HCT116 (cell line): ENCODE results near the gene LYPD4. TPM values are rescaled to one million over a fixed set of nuclear protein-coding genes. Genes with fewer than 3 reads are reported as not detected.

ENCODE experiments used
- ATAC-seq: fragments of 200-7000 bp; cut with Tn5 transposase; 2 replicates; pipeline ENCODE4 v1.9.1; 2020; ENCODE audit warnings: mild to moderate bottlenecking, moderate library complexity
- BruUV-seq: library from RNA; stranded (reverse); fragments of 400-500 nt; replicated peaks from 2 replicates; lab custom pipeline; 2021; lab: Mats Ljungman, UMichigan
- CTCF ChIA-PET: fragments of 300-600 bp; sonication (Branson Sonifier 250); formaldehyde crosslinking; loops from one replicate; lab custom pipeline; 2021; ENCODE audit warnings: antibody characterized with exemption; lab: Charles Lee
- POLR2A ChIA-PET: fragments of 300-600, 350-600 bp; sonication (Branson Sonifier 250); formaldehyde crosslinking; loops from one replicate; lab custom pipeline; 2021; ENCODE audit warnings: antibody characterized with exemption; lab: Charles Lee
- RAD21 ChIA-PET, 2 experiments: fragments of 300-600 bp; sonication (Branson Sonifier 250); formaldehyde crosslinking; loops; one replicate each; lab custom pipeline; 2023; ENCODE audit warnings: low total read pairs in 2 of 2; ENCODE audit not compliant: uncharacterized antibody in 2 of 2, unreplicated experiment in 2 of 2, low non-redundant PET in 1 of 2; lab: Charles Lee
- DNase-seq: peaks from one replicate; pipeline ENCODE4 v3.0.0-alpha.2; 2010; ENCODE audit warnings: low read depth, low spot score
- H2AFZ ChIP-seq: fragments of 200-600 bp; shearing (Covaris generic), sonication (generic); 2 replicates; pipeline ENCODE4 v1.6.1; 2017; ENCODE audit warnings: low read depth, mixed run types, mixed read lengths, antibody characterized with exemption, low read length; ENCODE audit not compliant: poor library complexity, severe bottlenecking
- H3K27ac ChIP-seq: 2 replicates; pipeline ENCODE4 v1.5.1; 2012; ENCODE audit warnings: low read depth, low read length
- H3K27me3 ChIP-seq: fragments of 200-600 bp; sonication (generic); 2 replicates; pipeline ENCODE4 v1.6.1; 2016; ENCODE audit warnings: mixed run types, low read length, mixed read lengths; ENCODE audit not compliant: insufficient read depth
- H3K36me3 ChIP-seq, 2 experiments: fragments of 200-500 bp in 1 of 2; fragments of 200-600 bp in 1 of 2; sonication (Bioruptor generic) in 1 of 2; sonication (generic) in 1 of 2; 2 replicates each; pipeline versions ENCODE4 v1.5.1 to v1.6.1; 2014 to 2016; ENCODE audit warnings: low read length in 2 of 2, inconsistent platforms in 1 of 2, mixed read lengths in 1 of 2, mixed run types in 1 of 2; ENCODE audit not compliant: insufficient read depth in 2 of 2, control insufficient read depth in 1 of 2
- H3K4me1 ChIP-seq, 2 experiments: fragments of 200-600 bp in 1 of 2; sonication (generic) in 1 of 2; 2 replicates each; pipeline versions ENCODE4 v1.5.1 to v1.6.1; 2012 to 2017; ENCODE audit warnings: low read length in 2 of 2, inconsistent platforms in 1 of 2, mild to moderate bottlenecking in 1 of 2, mixed read lengths in 1 of 2, mixed run types in 1 of 2, moderate library complexity in 1 of 2; ENCODE audit not compliant: insufficient read depth in 2 of 2, control insufficient read depth in 1 of 2
- H3K4me2 ChIP-seq: fragments of 200-600 bp; sonication (generic); 2 replicates; pipeline ENCODE4 v1.6.1; 2017; ENCODE audit warnings: mixed run types, low read length, mixed read lengths
- H3K4me3 ChIP-seq, 2 experiments: fragments of 200-600 bp in 1 of 2; sonication (generic) in 1 of 2; replicated peaks in 1 of 2; 2 replicates each; pipeline ENCODE4 v1.5.1; 2011 to 2016; ENCODE audit warnings: low read length in 2 of 2, control low read depth in 1 of 2, low read depth in 1 of 2, mild to moderate bottlenecking in 1 of 2, mixed read lengths in 1 of 2, mixed run types in 1 of 2
- H3K79me2 ChIP-seq: fragments of 200-600 bp; sonication (generic); 2 replicates; pipeline ENCODE4 v1.6.1; 2017; ENCODE audit warnings: mild to moderate bottlenecking, mixed run types, low read length, moderate library complexity, mixed read lengths; ENCODE audit not compliant: insufficient read depth
- H3K9ac ChIP-seq: fragments of 200-600 bp; sonication (generic); 2 replicates; pipeline ENCODE4 v1.6.1; 2016; ENCODE audit warnings: low read length, mixed read lengths
- H3K9me2 ChIP-seq: fragments of 200-600 bp; sonication (generic), shearing (Covaris generic); 2 replicates; pipeline ENCODE4 v1.6.1; 2017; ENCODE audit warnings: mixed run types, mild to moderate bottlenecking, moderate library complexity; ENCODE audit not compliant: insufficient read depth
- H3K9me3 ChIP-seq, 2 experiments: fragments of 200-500 bp in 1 of 2; fragments of 200-600 bp in 1 of 2; sonication (Bioruptor generic) in 1 of 2; sonication (generic) in 1 of 2; 2 replicates each; pipeline ENCODE4 v1.6.1; 2014 to 2017; ENCODE audit warnings: low read length in 2 of 2, mixed read lengths in 2 of 2, inconsistent platforms in 1 of 2, low read depth in 1 of 2, mild to moderate bottlenecking in 1 of 2, mixed run types in 1 of 2, moderate library complexity in 1 of 2; ENCODE audit not compliant: control insufficient read depth in 1 of 2, insufficient read depth in 1 of 2
- H4K20me1 ChIP-seq: fragments of 200-600 bp; sonication (generic), shearing (Covaris generic); 2 replicates; pipeline ENCODE4 v1.6.1; 2017; ENCODE audit warnings: mixed run types, mild to moderate bottlenecking, moderate library complexity; ENCODE audit not compliant: insufficient read depth
- ATF3 ChIP-seq: IDR thresholded peaks from 2 replicates; pipeline ENCODE4 v1.6.1; 2012
- CEBPB ChIP-seq: IDR thresholded peaks from 2 replicates; pipeline ENCODE4 v1.6.1; 2012; ENCODE audit warnings: low read depth
- CTCF ChIP-seq, 3 experiments: fragments of 200-600 bp in 1 of 3; sonication (generic) in 1 of 3; IDR thresholded peaks in 2 of 3; conservative IDR thresholded peaks in 1 of 3; 2 replicates each; pipeline ENCODE4 v1.5.1; 2012 to 2017; ENCODE audit warnings: low read depth in 2 of 3, low read length in 2 of 3, antibody characterized with exemption in 1 of 3, borderline replicate concordance in 1 of 3, control low read depth in 1 of 3, mild to moderate bottlenecking in 1 of 3, mixed read lengths in 1 of 3, mixed run types in 1 of 3, moderate library complexity in 1 of 3; ENCODE audit not compliant: insufficient read depth in 1 of 3
- ELF1 ChIP-seq: IDR thresholded peaks from 2 replicates; pipeline ENCODE4 v1.6.1; 2012; ENCODE audit warnings: low read depth, borderline replicate concordance
- EZH2 ChIP-seq: fragments of 200-600 bp; sonication (generic); IDR thresholded peaks from 2 replicates; pipeline ENCODE4 v1.6.1; 2017; ENCODE audit warnings: antibody characterized with exemption, mixed run types
- EZH2phosphoT487 ChIP-seq: fragments of 200-600 bp; IDR thresholded peaks from 2 replicates; pipeline ENCODE4 v1.6.1; 2018; ENCODE audit warnings: antibody characterized with exemption, borderline replicate concordance
- JUND ChIP-seq: IDR thresholded peaks from 2 replicates; pipeline ENCODE4 v1.6.1; 2012
- POLR2A ChIP-seq: IDR thresholded peaks from 2 replicates; pipeline ENCODE4 v1.7.0; 2011; ENCODE audit warnings: borderline replicate concordance; ENCODE audit not compliant: insufficient read depth, insufficient read length; ENCODE audit errors: extremely low read depth
- POLR2AphosphoS5 ChIP-seq: IDR thresholded peaks from 2 replicates; pipeline ENCODE4 v1.6.1; 2011; ENCODE audit warnings: mild to moderate bottlenecking, low read depth, low read length, moderate library complexity
- RAD21 ChIP-seq: IDR thresholded peaks from 2 replicates; pipeline ENCODE4 v1.6.1; 2012; ENCODE audit warnings: low read depth, mild to moderate bottlenecking
- REST ChIP-seq: IDR thresholded peaks from 2 replicates; pipeline ENCODE4 v1.6.1; 2012; ENCODE audit warnings: low read depth
- SIN3A ChIP-seq: IDR thresholded peaks from 2 replicates; pipeline ENCODE4 v1.6.1; 2012; ENCODE audit warnings: low read depth
- SP1 ChIP-seq: IDR thresholded peaks from 2 replicates; pipeline ENCODE4 v1.6.1; 2012; ENCODE audit warnings: low read depth
- YY1 ChIP-seq: IDR thresholded peaks from 2 replicates; pipeline ENCODE4 v1.6.1; 2011; ENCODE audit warnings: low read length, low read depth, moderate library complexity, mild to moderate bottlenecking; ENCODE audit not compliant: insufficient replicate concordance; ENCODE audit errors: extremely low read depth
- ZBTB33 ChIP-seq: IDR thresholded peaks from 2 replicates; pipeline ENCODE4 v1.6.1; 2011; ENCODE audit warnings: mild to moderate bottlenecking, low read length, moderate library complexity; ENCODE audit not compliant: insufficient replicate concordance; ENCODE audit errors: extremely low read depth
- ZFX ChIP-seq: fragments of 450-650 bp; IDR thresholded peaks from 2 replicates; pipeline ENCODE4 v1.6.1; 2017
- ZNF274 ChIP-seq: fragments of 200-500 bp; sonication (Bioruptor generic); IDR thresholded peaks from 2 replicates; pipeline ENCODE4 v1.6.1; 2014; ENCODE audit warnings: mild to moderate bottlenecking, low read depth, low read length, inconsistent platforms
- intact Hi-C: fragments of 100-400 bp; cut with micrococcal nuclease; formaldehyde crosslinking; loops from 2 replicates; pipeline ENCODE4 v1.10.0; 2022
- total RNA-seq: library from RNA; stranded (reverse); gene quantifications from one replicate; pipeline ENCODE4 v1.2.1, GENCODE V29; 2021; ENCODE audit not compliant: unreplicated experiment

The LYPD4 gene
- total RNA-seq, 1 experiment from 2014 or later, result not detected

GRCh38 chr19:41877916-41878905 is 33.7 kb upstream of the LYPD4 start:
- Histone ChIP-seq H3K9me3 (no peaks in the 10 kb centered on the region), H3K27me3 (no peaks in the 10 kb centered on the region), H3K9me2 (no peaks in the 10 kb centered on the region), H2AFZ (no peak overlapping the region), H3K4me3 (no peak overlapping the region), H3K79me2 (no peaks in the 10 kb centered on the region), H3K4me2 (no peak overlapping the region), H3K36me3 (no peaks in the 10 kb centered on the region), H4K20me1 (no peaks in the 10 kb centered on the region), H3K4me1 (peaks cover 2 to 15% of the 10 kb centered on the region in 2 experiments; a peak in 3 of 4 replicates), H3K27ac (no peak overlapping the region), H3K9ac (no peak overlapping the region)
- no peak for TF ChIP-seq POLR2AphosphoS5
- TF ChIP-seq SP1, result no peak
- TF ChIP-seq EZH2, result no peak
- no peak for TF ChIP-seq CTCF (IDR thresholded peaks at IDR 0.05 in 2 of 3, conservative IDR thresholded peaks at IDR 0.05 in 1 of 3; ENCODE audit: borderline replicate concordance in 1 of 3, insufficient read depth in 1 of 3, low read depth in 2 of 3, low read length in 2 of 3)
- TF ChIP-seq EZH2phosphoT487, result no peak
- TF ChIP-seq YY1, result no peak
- TF ChIP-seq CEBPB, result no peak
- TF ChIP-seq ZFX, result no peak
- no peak for TF ChIP-seq JUND
- no peak for TF ChIP-seq POLR2A
- no peak for TF ChIP-seq ATF3
- no peak for TF ChIP-seq SIN3A
- no peak for TF ChIP-seq ZNF274
- TF ChIP-seq ZBTB33, result no peak
- no peak for TF ChIP-seq ELF1
- no peak for TF ChIP-seq REST
- no peak for TF ChIP-seq RAD21
- no peak for DNase-seq
- CTCF ChIA-PET, result no interaction called here
- RAD21 ChIA-PET, result no interaction called here
- no TSS peak for BruUV-seq
- ATAC-seq, result no peak
- intact Hi-C loops, result no loop called here
- POLR2A ChIA-PET, result no interaction called here
